OCI-LY3 (cell line): Measurements from ENCODE around the gene ZNF593OS.

Experiments used
- CTCF ChIP-seq: fragments of 200-600, 300-600 bp; sonication (generic); IDR thresholded peaks from 2 replicates; pipeline ENCODE4 v1.5.1; 2014; ENCODE audit warnings: antibody characterized with exemption, low read length, low read depth
- EZH2phosphoT487 ChIP-seq: fragments of 200-600 bp; shearing (Covaris generic); IDR thresholded peaks from 2 replicates; pipeline ENCODE4 v1.6.1; 2018; ENCODE audit warnings: antibody characterized with exemption, mixed run types, low read depth

- TF ChIP-seq CTCF (no peak), EZH2phosphoT487 (no peak)
These were observed 44.1 kb downstream of the ZNF593OS start for GRCh38 chr1:26127235-26128163.
